Measurements from ENCODE around the gene SFTPA1. TPM values are rescaled to one million over a fixed set of nuclear protein-coding genes. Genes with fewer than 3 reads are reported as not detected.

Gene SFTPA1
- total and polyA plus RNA-seq, 2 of the 13 experiments (the other 11 are each of a cell fraction or from before 2014, with no cell fraction given), result not detected

DNA sequence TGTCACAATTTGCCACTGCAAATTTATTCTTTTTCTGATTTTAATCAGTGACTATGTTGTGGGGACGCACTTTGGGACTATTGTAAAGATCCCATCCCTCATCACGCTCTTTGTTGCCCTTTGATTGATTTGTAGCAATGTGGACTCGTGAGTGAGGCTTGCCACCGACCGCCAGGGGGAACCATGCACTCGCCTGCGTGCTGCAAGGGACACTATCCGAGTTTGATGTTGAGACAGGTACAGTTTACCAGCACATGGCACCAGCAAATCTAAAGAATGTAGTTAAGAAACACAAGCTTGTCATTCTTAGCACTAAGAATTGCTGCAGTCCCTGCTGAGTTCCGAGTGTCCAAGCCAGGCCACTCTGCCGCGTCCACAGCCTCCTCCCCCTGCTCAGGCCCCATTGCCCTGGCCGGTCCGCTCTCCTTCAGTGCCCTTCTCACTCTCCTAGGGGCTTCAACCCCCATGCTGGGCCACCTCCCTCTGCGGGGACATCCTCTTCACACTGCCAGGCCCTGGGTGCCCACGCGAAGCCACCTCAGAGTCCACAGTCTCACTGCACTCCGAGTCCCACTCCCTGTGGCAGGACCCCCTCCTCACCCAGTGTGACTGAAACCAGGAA is 48.5 kb upstream of the SFTPA1 start (continued):
- no peak for TF ChIP-seq HOXA9 (CRISPR knock-in tag; IDR thresholded peaks at IDR 0.05; ENCODE audit: borderline replicate concordance)
- TF ChIP-seq, protein P1, sequence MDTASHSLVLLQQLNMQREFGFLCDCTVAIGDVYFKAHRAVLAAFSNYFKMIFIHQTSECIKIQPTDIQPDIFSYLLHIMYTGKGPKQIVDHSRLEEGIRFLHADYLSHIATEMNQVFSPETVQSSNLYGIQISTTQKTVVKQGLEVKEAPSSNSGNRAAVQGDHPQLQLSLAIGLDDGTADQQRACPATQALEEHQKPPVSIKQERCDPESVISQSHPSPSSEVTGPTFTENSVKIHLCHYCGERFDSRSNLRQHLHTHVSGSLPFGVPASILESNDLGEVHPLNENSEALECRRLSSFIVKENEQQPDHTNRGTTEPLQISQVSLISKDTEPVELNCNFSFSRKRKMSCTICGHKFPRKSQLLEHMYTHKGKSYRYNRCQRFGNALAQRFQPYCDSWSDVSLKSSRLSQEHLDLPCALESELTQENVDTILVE (CRISPR knock-in tag; IDR thresholded peaks at IDR 0.05), result no peak
- TF ChIP-seq, protein P2, sequence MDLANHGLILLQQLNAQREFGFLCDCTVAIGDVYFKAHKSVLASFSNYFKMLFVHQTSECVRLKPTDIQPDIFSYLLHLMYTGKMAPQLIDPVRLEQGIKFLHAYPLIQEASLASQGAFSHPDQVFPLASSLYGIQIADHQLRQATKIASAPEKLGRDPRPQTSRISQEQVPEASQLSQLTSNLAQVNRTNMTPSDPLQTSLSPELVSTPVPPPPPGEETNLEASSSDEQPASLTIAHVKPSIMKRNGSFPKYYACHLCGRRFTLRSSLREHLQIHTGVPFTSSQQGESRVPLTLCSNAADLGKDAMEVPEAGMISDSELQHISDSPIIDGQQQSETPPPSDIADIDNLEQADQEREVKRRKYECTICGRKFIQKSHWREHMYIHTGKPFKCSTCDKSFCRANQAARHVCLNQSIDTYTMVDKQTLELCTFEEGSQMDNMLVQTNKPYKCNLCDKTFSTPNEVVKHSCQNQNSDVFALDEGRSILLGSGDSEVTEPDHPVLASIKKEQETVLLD (CRISPR knock-in tag; IDR thresholded peaks at IDR 0.05; ENCODE audit: low read depth), result no peak
- no peak for TF ChIP-seq ZNF3 (CRISPR knock-in tag; IDR thresholded peaks at IDR 0.05)
- no peak for TF ChIP-seq MIER2 (CRISPR knock-in tag; IDR thresholded peaks at IDR 0.05)
- TF ChIP-seq, protein P3, sequence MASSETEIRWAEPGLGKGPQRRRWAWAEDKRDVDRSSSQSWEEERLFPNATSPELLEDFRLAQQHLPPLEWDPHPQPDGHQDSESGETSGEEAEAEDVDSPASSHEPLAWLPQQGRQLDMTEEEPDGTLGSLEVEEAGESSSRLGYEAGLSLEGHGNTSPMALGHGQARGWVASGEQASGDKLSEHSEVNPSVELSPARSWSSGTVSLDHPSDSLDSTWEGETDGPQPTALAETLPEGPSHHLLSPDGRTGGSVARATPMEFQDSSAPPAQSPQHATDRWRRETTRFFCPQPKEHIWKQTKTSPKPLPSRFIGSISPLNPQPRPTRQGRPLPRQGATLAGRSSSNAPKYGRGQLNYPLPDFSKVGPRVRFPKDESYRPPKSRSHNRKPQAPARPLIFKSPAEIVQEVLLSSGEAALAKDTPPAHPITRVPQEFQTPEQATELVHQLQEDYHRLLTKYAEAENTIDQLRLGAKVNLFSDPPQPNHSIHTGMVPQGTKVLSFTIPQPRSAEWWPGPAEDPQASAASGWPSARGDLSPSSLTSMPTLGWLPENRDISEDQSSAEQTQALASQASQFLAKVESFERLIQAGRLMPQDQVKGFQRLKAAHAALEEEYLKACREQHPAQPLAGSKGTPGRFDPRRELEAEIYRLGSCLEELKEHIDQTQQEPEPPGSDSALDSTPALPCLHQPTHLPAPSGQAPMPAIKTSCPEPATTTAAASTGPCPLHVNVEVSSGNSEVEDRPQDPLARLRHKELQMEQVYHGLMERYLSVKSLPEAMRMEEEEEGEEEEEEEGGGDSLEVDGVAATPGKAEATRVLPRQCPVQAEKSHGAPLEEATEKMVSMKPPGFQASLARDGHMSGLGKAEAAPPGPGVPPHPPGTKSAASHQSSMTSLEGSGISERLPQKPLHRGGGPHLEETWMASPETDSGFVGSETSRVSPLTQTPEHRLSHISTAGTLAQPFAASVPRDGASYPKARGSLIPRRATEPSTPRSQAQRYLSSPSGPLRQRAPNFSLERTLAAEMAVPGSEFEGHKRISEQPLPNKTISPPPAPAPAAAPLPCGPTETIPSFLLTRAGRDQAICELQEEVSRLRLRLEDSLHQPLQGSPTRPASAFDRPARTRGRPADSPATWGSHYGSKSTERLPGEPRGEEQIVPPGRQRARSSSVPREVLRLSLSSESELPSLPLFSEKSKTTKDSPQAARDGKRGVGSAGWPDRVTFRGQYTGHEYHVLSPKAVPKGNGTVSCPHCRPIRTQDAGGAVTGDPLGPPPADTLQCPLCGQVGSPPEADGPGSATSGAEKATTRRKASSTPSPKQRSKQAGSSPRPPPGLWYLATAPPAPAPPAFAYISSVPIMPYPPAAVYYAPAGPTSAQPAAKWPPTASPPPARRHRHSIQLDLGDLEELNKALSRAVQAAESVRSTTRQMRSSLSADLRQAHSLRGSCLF (CRISPR knock-in tag; IDR thresholded peaks at IDR 0.05; ENCODE audit: borderline replicate concordance), result no peak
- no peak for TF ChIP-seq ZNF816 (CRISPR knock-in tag; IDR thresholded peaks at IDR 0.05; ENCODE audit: borderline replicate concordance)
- TF ChIP-seq SETDB1 (CRISPR knock-in tag; IDR thresholded peaks at IDR 0.05; ENCODE audit: borderline replicate concordance), result no peak
- no peak for TF ChIP-seq NFE2 (CRISPR knock-in tag; IDR thresholded peaks at IDR 0.05)
- TF ChIP-seq ZNF652 (CRISPR knock-in tag; IDR thresholded peaks at IDR 0.05; ENCODE audit: borderline replicate concordance, low read depth), result no peak
- TF ChIP-seq CAMTA2 (CRISPR knock-in tag; IDR thresholded peaks at IDR 0.05; ENCODE audit: borderline replicate concordance), result no peak
- TF ChIP-seq, protein P4, sequence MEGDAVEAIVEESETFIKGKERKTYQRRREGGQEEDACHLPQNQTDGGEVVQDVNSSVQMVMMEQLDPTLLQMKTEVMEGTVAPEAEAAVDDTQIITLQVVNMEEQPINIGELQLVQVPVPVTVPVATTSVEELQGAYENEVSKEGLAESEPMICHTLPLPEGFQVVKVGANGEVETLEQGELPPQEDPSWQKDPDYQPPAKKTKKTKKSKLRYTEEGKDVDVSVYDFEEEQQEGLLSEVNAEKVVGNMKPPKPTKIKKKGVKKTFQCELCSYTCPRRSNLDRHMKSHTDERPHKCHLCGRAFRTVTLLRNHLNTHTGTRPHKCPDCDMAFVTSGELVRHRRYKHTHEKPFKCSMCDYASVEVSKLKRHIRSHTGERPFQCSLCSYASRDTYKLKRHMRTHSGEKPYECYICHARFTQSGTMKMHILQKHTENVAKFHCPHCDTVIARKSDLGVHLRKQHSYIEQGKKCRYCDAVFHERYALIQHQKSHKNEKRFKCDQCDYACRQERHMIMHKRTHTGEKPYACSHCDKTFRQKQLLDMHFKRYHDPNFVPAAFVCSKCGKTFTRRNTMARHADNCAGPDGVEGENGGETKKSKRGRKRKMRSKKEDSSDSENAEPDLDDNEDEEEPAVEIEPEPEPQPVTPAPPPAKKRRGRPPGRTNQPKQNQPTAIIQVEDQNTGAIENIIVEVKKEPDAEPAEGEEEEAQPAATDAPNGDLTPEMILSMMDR (CRISPR knock-in tag; IDR thresholded peaks at IDR 0.05), result peak; percentile 92
- TF ChIP-seq PHF20 (CRISPR knock-in tag; IDR thresholded peaks at IDR 0.05), result no peak
- TF ChIP-seq ZNF550 (CRISPR knock-in tag; IDR thresholded peaks at IDR 0.05; ENCODE audit: borderline replicate concordance), result no peak
- TF ChIP-seq ZSCAN12 (CRISPR knock-in tag; IDR thresholded peaks at IDR 0.05), result no peak
- TF ChIP-seq KDM3A (CRISPR knock-in tag; IDR thresholded peaks at IDR 0.05; ENCODE audit: low read depth), result no peak
- TF ChIP-seq YEATS4 (CRISPR knock-in tag; IDR thresholded peaks at IDR 0.05; ENCODE audit: borderline replicate concordance), result no peak
- TF ChIP-seq, protein P5, sequence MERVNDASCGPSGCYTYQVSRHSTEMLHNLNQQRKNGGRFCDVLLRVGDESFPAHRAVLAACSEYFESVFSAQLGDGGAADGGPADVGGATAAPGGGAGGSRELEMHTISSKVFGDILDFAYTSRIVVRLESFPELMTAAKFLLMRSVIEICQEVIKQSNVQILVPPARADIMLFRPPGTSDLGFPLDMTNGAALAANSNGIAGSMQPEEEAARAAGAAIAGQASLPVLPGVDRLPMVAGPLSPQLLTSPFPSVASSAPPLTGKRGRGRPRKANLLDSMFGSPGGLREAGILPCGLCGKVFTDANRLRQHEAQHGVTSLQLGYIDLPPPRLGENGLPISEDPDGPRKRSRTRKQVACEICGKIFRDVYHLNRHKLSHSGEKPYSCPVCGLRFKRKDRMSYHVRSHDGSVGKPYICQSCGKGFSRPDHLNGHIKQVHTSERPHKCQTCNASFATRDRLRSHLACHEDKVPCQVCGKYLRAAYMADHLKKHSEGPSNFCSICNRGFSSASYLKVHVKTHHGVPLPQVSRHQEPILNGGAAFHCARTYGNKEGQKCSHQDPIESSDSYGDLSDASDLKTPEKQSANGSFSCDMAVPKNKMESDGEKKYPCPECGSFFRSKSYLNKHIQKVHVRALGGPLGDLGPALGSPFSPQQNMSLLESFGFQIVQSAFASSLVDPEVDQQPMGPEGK (CRISPR knock-in tag; IDR thresholded peaks at IDR 0.05), result no peak
- peak; percentile 50; the same call in 1 of the 2 replicates for TF ChIP-seq RAD21 (CRISPR knock-in tag; IDR thresholded peaks at IDR 0.05)
